Putamen (tissue), 1 donor: Measurements from ENCODE around the gene RNF26.
A peak's percentile ranks its signal among the peaks of the same experiment; 100 is the strongest.

Source experiments
- DNase-seq: peaks from one replicate; pipeline ENCODE4 v3.0.0-alpha.2; 2016; ENCODE audit warnings: low spot score

RNF26 gene

DNA sequence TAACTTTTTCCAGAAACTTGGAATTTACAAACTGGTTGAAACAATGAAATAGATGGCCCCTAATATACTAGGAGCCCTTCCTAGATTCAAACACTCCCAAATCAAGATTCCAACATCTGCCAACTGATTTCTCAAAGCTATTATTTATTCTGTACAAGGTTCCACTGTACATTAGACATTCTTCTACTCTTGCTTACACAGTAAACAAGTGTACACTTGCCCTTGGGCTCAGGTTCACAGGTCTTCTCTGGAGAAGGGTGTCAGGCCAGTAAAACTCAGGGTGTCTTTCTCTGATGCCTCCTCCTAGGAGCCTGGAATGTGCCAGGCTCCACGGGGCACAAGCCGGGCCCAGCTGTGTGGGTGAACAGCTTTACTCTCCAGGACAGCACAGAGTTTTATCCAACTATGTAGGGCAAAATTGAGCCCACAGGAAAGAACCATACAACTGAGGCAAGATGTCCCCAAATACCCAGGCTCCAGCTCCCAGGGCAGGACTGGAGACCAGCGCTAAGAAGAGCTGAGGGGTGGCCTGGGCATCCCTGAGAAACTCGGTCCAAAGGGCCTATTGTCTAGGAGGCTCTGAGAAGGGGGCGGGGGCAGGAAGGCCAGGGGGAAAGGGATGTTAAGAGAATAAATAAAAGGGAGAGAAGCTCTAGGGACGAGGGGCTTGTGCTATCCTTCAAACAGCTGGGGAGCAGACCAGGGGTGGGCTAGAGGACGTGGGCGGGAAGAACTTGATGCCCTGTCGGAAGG is 20.9 kb downstream of the RNF26 start:
- DNase-seq: no peak

DNA sequence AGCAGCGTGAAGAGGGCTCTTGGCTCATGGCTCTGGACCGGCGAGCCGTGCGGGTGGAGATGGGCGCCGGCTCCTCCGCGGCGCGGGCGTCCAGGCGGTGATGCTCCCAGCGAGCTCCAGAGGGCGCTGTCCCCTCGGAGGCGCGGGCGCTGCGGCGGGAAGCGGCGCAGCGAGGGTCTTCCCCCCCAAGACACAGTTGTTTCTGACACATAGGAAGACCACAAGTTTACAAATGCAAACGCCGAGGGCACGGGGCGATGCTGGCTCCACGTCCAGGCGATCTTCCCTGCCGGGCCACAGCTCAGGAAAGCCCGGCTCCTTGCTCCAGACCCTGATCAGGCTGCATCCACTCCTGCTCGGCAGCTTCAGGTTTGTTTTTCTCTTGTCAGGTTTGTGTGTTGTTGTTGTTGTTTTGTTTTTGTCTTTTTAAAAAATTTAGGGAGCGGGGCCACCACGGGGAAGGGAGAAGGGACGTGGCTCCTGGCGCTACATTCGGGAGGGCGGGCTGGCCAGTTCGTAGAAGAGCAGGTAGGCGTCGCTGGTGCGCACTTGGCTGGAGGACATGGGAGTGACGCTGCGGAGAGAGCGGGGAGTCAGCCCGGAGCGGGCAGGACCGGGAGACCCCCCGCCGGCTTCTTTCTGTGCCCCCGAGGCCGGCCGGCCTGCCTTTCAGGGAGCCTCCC is 22.2 kb downstream of the RNF26 start:
- DNase-seq: no peak

DNA sequence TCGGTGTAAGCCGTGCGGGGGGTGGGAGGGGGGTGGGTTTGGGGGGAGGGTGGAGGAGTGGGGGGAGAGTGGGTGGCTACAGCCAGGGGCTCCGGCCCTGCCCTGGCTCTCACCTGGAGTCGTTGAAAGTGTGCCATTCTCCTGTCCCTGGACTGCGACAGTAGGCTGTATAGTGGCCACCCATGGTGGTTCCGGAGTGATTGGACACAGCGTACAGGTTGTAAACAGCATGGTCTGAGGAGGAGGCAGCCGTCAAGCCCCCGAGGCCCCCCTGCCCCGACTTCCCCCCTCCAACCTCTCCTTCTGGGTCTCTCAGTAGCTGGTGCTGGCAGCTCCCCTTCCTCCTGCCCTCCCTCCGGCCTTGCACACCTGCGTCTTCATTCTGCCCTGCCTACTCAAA is 22.7 kb downstream of the RNF26 start:
- no peak for DNase-seq

GRCh38 chr11:119359365-119360214 is 25.3 kb downstream of the RNF26 start:
- DNase-seq: no peak

DNA sequence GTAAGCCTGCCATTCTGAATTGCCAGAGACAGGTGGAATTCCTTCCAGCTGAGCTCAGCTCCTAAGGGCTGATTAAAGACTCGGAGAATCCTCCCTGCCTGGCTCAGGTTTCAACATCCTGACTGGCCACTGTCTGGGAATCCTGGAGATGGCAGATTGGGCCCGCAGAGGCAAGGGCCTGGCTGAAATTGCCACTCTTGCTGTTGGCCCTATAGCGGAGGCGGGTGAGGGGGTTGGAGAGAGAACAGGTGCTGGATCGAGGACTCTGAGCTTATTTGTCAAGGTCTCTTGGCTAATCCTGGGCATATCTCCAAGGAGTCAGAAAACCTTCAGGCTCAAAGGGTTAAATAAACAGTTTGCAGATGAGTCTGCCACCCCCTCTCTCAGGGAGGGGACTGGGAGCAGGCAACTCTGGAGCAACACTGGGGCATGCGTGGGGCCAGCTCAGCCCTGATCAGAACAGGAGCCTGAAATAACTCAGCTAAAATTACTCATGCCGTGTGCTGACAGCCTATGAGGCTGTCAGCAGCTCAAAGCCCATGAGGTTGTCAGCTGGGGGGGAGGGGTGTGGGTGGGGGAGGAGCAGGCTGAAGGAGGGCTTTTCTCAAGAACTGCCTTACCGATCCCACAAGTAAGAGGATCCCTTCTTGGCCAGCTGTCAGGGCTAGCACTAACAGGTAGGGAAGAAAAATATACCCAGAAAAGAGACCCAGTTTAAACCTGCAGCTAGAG is 26.9 kb downstream of the RNF26 start:
- peak; percentile 85 for DNase-seq

- DNase-seq: no peak
Measured at GRCh38 chr11:119361941-119362725, 27.8 kb downstream of the RNF26 start.

GRCh38 chr11:119362741-119363080 is 28.4 kb downstream of the RNF26 start:
- no peak for DNase-seq

DNA sequence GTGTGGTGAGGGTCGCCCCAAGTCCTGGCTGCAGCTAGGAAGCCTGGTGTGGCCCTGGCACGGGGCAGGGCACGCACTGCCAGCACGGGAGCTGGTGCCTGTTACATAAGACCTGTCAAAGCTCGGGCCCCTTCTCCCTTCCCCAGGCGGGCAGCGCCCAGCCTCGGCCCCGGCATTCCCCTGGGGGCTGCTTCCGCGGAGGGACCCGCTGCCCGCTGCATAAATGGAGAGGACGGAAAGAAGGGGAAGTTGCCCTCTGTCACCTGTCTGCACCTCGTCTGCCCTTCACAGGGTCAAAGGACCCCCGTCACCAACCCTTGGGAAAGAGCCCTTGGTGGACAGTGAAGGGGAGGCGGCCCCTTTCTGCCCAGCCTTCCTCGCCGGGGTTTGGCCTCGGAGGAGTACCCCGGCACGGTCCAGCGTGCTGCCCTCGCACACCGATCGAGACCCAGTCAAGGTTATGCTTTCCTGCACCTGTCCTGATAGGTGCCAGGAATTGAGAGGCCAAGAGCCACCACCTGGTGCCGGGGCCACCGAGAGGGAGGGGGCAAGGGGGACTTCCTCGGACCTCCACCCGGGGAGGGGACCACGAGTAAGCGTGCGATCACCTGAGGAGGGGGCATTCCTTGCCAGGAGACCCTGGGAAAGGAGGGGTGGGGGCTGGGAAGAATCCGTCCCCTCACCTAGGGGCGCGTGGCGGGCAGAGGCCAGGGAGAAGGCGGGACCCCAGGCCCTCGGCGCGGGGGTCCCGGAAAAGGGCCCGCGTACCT is 28.9 kb downstream of the RNF26 start:
- DNase-seq: no peak

GRCh38 chr11:119363851-119364590 is 29.7 kb downstream of the RNF26 start:
- DNase-seq: peak; percentile 79

DNA sequence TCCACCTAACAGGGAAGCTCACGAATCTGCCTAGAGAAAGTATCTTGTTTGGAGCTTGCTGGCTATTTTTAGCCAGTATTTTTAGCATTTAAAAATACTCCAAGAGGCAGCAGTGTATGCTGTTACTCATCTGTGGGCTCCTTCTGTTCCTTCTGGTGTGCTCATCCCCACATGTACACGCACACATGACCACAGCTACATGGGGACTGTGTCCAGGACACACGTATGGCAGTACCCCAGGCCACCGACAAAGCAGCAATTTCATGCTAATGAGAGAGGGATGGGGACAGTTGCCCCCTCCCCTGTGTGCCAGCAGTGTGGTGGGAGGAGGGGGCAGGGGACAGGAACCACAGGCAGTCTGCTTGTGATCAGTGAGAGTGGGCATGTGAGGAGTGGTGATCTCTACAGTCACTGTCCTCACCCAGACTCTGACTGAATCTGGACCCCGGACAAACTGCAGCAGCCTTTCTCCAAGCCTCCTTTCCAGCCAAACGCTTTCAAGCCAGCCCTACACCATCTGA is 30.8 kb downstream of the RNF26 start:
- DNase-seq: no peak

DNA sequence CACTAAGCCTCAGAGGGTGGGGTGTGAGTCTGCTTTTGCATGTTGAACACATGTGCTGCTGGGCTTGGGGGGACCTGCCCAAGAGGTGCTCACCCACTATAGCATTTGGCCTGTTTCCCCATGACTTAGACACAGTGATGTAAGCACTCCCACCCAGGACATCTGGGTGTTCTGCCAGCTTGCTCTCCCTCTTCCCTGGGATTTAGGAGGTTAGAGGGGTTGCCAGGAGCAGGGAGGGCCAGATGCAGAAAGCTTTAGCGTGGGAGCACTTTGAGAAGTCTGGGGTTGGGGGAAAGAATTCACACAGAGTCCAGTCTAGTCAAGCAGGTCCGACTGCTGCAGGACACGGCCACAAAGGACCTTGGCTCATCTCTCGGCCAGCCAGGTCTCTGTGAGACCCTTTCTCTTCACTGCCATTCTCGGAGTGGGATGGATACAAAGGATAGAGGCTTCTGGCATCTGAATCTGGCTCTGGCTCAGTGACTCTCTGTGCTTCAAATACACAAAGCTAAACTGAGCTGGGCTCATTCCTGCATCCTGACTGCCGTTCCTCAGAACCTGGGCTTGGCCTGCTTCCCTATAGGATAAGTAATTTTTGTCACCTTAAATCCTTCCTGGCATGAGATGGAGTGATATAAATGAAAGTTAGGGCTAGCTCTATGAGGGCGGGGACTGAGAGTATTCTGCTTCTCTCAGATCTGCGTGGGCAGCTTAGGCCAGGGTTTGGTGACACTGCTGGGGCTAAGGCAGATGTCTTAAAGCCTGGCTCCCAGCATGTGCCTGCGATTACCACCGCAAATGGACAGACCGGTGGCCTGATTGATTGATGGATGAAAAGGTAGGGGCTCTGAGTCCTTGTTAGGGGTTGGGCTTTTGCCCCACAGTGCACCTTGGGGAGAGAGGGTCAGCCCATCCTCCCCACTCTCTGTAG is 32.6 kb downstream of the RNF26 start:
- DNase-seq: no peak

- no peak for DNase-seq
Measured at GRCh38 chr11:119367661-119368120, 33.4 kb downstream of the RNF26 start.

- peak; percentile 74 for DNase-seq
Measured at GRCh38 chr11:119368121-119369034, 34.1 kb downstream of the RNF26 start.

- DNase-seq: no peak
Measured at GRCh38 chr11:119369132-119369925, 35.0 kb downstream of the RNF26 start.

DNA sequence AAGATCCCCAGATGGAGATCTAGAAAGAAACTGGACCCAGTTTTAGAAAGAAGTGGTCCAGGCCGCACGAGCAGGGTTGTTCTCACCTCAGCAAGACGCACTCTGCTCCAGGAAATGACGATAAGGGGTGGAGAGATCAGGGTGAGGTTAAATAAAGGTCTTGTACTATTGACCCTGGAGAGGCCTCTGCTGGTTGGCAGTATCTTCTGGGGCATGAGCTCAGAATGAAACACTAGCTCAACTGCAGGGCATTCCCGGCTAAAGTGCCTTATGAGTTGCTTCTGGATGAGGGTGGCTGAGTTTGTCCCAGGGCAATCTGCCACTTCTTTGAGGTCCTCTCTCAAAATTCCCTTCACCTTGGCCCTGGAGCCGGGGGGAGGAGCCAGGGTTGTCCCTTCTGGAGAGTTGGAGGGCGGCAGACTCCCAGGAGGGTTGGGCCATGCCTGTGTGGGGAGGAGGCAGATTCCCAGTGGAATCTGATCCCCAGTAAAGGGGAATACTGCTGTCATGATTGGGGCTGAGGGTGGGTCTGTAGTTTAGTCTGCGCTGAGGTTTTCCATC is 36.2 kb downstream of the RNF26 start:
- no peak for DNase-seq

- no peak for DNase-seq
Measured at GRCh38 chr11:119371067-119371601, 36.8 kb downstream of the RNF26 start.
